SJCRH30 (cell line): ENCODE results near the gene MORN2. TPM values are rescaled to one million over a fixed set of nuclear protein-coding genes. Genes with fewer than 3 reads are reported as not detected.
A peak's percentile ranks its signal among the peaks of the same experiment; 100 is the strongest.
"Not testable (repeated sequence)": the region's sequence is repeated elsewhere in the genome, so short reads cannot be mapped to it uniquely, and the experiment has no call there.

Experiments
- DNase-seq, 2 experiments: peaks; one replicate each; pipeline ENCODE4 v3.0.0-alpha.2; 2015 to 2020
- H3K27ac ChIP-seq: fragments of 250-450 bp; sonication (Bioruptor Pico); 2 replicates; pipeline ENCODE4 v1.5.1; 2020; ENCODE audit warnings: mild to moderate bottlenecking, moderate library complexity
- H3K27me3 ChIP-seq: fragments of 250-450 bp; sonication (Bioruptor Pico); 2 replicates; pipeline ENCODE4 v1.5.1; 2020; ENCODE audit warnings: mild to moderate bottlenecking, moderate library complexity
- H3K36me3 ChIP-seq: fragments of 250-450 bp; sonication (Bioruptor Pico); 2 replicates; pipeline ENCODE4 v1.5.1; 2020; ENCODE audit warnings: mild to moderate bottlenecking, moderate library complexity
- H3K4me1 ChIP-seq: fragments of 250-450 bp; sonication (Bioruptor Pico); 2 replicates; pipeline ENCODE4 v1.5.1; 2020; ENCODE audit warnings: mild to moderate bottlenecking, moderate library complexity
- H3K4me3 ChIP-seq: fragments of 250-450 bp; sonication (Bioruptor Pico); 2 replicates; pipeline ENCODE4 v1.5.1; 2020; ENCODE audit warnings: mild to moderate bottlenecking, moderate library complexity
- H3K9me3 ChIP-seq: fragments of 250-450 bp; sonication (Bioruptor Pico); replicated peaks from 2 replicates; pipeline ENCODE4 v1.5.1; 2020; ENCODE audit warnings: mild to moderate bottlenecking, moderate library complexity
- total RNA-seq: library from RNA; depleted of rRNA; stranded (reverse); fragments of >200 nt; shearing (Covaris generic); gene quantifications from 2 replicates; pipeline ENCODE4 v1.2.3, GENCODE V29; 2014; rRNA removed

MORN2 gene
- 16.7 and 18.2 TPM in 2 replicates for total RNA-seq

- H3K9me3 ChIP-seq: 0 out of 2 replicates have a peak, but pooled peaks cover 6% of the 10 kb centered on the region
- peak; percentile 88 to 90 for DNase-seq
- H3K27me3 ChIP-seq: no peaks in the 10 kb centered on the region
- H3K4me3 ChIP-seq: peak within 1 kb of the TSS; percentile 94
- peak within 1 kb of the TSS; percentile 38 for H3K27ac ChIP-seq
- H3K4me1 ChIP-seq: no peaks in the 10 kb centered on the region; the same call in 1 of the 2 replicates
- no peaks in the 10 kb centered on the region for H3K36me3 ChIP-seq
Observed at GRCh38 chr2:38875576-38876367, at the start of gene MORN2, which contains the start of gene DHX57. Gene MORN2, plus strand, starts transcription at chr2:38875976. Gene DHX57, minus strand, starts transcription at chr2:38875934. Its CDS starts 7,529 bp downstream, at chr2:38868405.

GRCh38 chr2:38827539-38828145, 48.1 kb upstream of the MORN2 start:
- Histone ChIP-seq H3K27ac (peak overlapping the region; percentile 5; the same call in 1 of the 2 replicates), H3K36me3 (peaks cover 47% of the 10 kb centered on the region)
- H3K4me1 ChIP-seq, H3K27me3 ChIP-seq, H3K9me3 ChIP-seq, H3K4me3 ChIP-seq: not testable (repeated sequence)
- peak; percentile 8 to 20 for DNase-seq

GRCh38 chr2:38828460-38828859, 47.3 kb upstream of the MORN2 start:
- no peak for DNase-seq
- peaks cover 6% of the 10 kb centered on the region; the same call in 1 of the 2 replicates for H3K4me1 ChIP-seq

GRCh38 chr2:38829971-38830370, 45.8 kb upstream of the MORN2 start:
- peaks cover 6% of the 10 kb centered on the region; the same call in 1 of the 2 replicates for H3K4me1 ChIP-seq
- H3K27ac ChIP-seq: no peak overlapping the region
- H3K4me3 ChIP-seq: no peak overlapping the region
- H3K36me3 ChIP-seq: peaks cover 34% of the 10 kb centered on the region
- no peak for DNase-seq
- no peaks in the 10 kb centered on the region for H3K27me3 ChIP-seq
- no peaks in the 10 kb centered on the region for H3K9me3 ChIP-seq

More at GRCh38 chr2:38828460-38828859, 47.3 kb upstream of the MORN2 start:
- H3K27me3 ChIP-seq: no peaks in the 10 kb centered on the region
- H3K4me3 ChIP-seq: no peak overlapping the region
- no peaks in the 10 kb centered on the region for H3K9me3 ChIP-seq
- no peak overlapping the region for H3K27ac ChIP-seq
- peaks cover 42% of the 10 kb centered on the region for H3K36me3 ChIP-seq

GRCh38 chr2:38830526-38831159, 45.1 kb upstream of the MORN2 start:
- H3K4me1 ChIP-seq: peaks cover 6% of the 10 kb centered on the region; the same call in 1 of the 2 replicates
- H3K27ac ChIP-seq: no peak overlapping the region
- no peak for DNase-seq
- H3K4me3 ChIP-seq: no peak overlapping the region
- no peaks in the 10 kb centered on the region for H3K9me3 ChIP-seq
- H3K27me3 ChIP-seq: no peaks in the 10 kb centered on the region
- peaks cover 31% of the 10 kb centered on the region for H3K36me3 ChIP-seq

GRCh38 chr2:38835015-38835601, 40.7 kb upstream of the MORN2 start:
- peak; percentile 24 to 79 for DNase-seq
- no peaks in the 10 kb centered on the region for H3K9me3 ChIP-seq
- no peak overlapping the region for H3K27ac ChIP-seq
- peaks cover 27% of the 10 kb centered on the region for H3K36me3 ChIP-seq
- no peak overlapping the region for H3K4me3 ChIP-seq
- no peaks in the 10 kb centered on the region for H3K4me1 ChIP-seq
- no peaks in the 10 kb centered on the region for H3K27me3 ChIP-seq

- H3K4me1 ChIP-seq: no peaks in the 10 kb centered on the region
Observed at GRCh38 chr2:38835990-38836389, 39.8 kb upstream of the MORN2 start.

GRCh38 chr2:38836791-38837190, 39.0 kb upstream of the MORN2 start:
- no peak overlapping the region for H3K27ac ChIP-seq
- no peak for DNase-seq
- no peaks in the 10 kb centered on the region for H3K9me3 ChIP-seq
- peaks cover 35% of the 10 kb centered on the region for H3K36me3 ChIP-seq
- no peak overlapping the region for H3K4me3 ChIP-seq
- H3K27me3 ChIP-seq: no peaks in the 10 kb centered on the region
- H3K4me1 ChIP-seq: no peaks in the 10 kb centered on the region

More at GRCh38 chr2:38835990-38836389, 39.8 kb upstream of the MORN2 start:
- Histone ChIP-seq H3K36me3 (peaks cover 31% of the 10 kb centered on the region), H3K27me3 (no peaks in the 10 kb centered on the region), H3K9me3 (no peaks in the 10 kb centered on the region), H3K4me3 (no peak overlapping the region), H3K27ac (no peak overlapping the region)
- no peak for DNase-seq

GRCh38 chr2:38850045-38850444, 25.7 kb upstream of the MORN2 start:
- no peaks in the 10 kb centered on the region for H3K9me3 ChIP-seq
- H3K36me3 ChIP-seq: peaks cover 24% of the 10 kb centered on the region
- no peak for DNase-seq
- no peaks in the 10 kb centered on the region for H3K27me3 ChIP-seq
- H3K4me3 ChIP-seq: no peak overlapping the region
- H3K4me1 ChIP-seq: no peaks in the 10 kb centered on the region
- H3K27ac ChIP-seq: no peak overlapping the region

GRCh38 chr2:38856165-38856564, 19.6 kb upstream of the MORN2 start:
- Histone ChIP-seq H3K27me3 (no peaks in the 10 kb centered on the region), H3K36me3 (peaks cover 73% of the 10 kb centered on the region), H3K27ac (no peak overlapping the region), H3K4me3 (no peak overlapping the region), H3K4me1 (no peaks in the 10 kb centered on the region), H3K9me3 (no peaks in the 10 kb centered on the region; the same call in 1 of the 2 replicates)
- DNase-seq: no peak

GRCh38 chr2:38862476-38862875, 13.3 kb upstream of the MORN2 start:
- H3K27ac ChIP-seq: no peak overlapping the region
- DNase-seq: no peak
- no peak overlapping the region for H3K4me3 ChIP-seq
- H3K9me3 ChIP-seq: no peaks in the 10 kb centered on the region; the same call in 1 of the 2 replicates
- H3K36me3 ChIP-seq: peaks cover 66% of the 10 kb centered on the region
- no peaks in the 10 kb centered on the region for H3K27me3 ChIP-seq
- H3K4me1 ChIP-seq: no peaks in the 10 kb centered on the region

GRCh38 chr2:38863061-38863695, 12.6 kb upstream of the MORN2 start:
- no peaks in the 10 kb centered on the region for H3K4me1 ChIP-seq
- H3K4me3 ChIP-seq: no peak overlapping the region
- DNase-seq: no peak
- no peak overlapping the region for H3K27ac ChIP-seq
- H3K27me3 ChIP-seq: no peaks in the 10 kb centered on the region
- H3K9me3 ChIP-seq: no peaks in the 10 kb centered on the region; the same call in 1 of the 2 replicates
- peaks cover 64% of the 10 kb centered on the region for H3K36me3 ChIP-seq

GRCh38 chr2:38866773-38867443, 8.9 kb upstream of the MORN2 start:
- Histone ChIP-seq H3K36me3 (peaks cover 28% of the 10 kb centered on the region), H3K9me3 (peaks cover 11% of the 10 kb centered on the region), H3K27ac (no peak overlapping the region), H3K4me1 (no peaks in the 10 kb centered on the region), H3K27me3 (no peaks in the 10 kb centered on the region), H3K4me3 (no peak overlapping the region)
- DNase-seq: no peak

GRCh38 chr2:38871432-38871831, 4.3 kb upstream of the MORN2 start:
- Histone ChIP-seq H3K27me3 (no peaks in the 10 kb centered on the region), H3K27ac (no peak overlapping the region), H3K9me3 (peaks cover 17% of the 10 kb centered on the region), H3K4me3 (no peak overlapping the region), H3K36me3 (peaks cover 11% of the 10 kb centered on the region), H3K4me1 (no peaks in the 10 kb centered on the region; the same call in 1 of the 2 replicates)
- DNase-seq: no peak
